ENCODE measurements around the gene EPHA2.

EPHA2 gene

DNA sequence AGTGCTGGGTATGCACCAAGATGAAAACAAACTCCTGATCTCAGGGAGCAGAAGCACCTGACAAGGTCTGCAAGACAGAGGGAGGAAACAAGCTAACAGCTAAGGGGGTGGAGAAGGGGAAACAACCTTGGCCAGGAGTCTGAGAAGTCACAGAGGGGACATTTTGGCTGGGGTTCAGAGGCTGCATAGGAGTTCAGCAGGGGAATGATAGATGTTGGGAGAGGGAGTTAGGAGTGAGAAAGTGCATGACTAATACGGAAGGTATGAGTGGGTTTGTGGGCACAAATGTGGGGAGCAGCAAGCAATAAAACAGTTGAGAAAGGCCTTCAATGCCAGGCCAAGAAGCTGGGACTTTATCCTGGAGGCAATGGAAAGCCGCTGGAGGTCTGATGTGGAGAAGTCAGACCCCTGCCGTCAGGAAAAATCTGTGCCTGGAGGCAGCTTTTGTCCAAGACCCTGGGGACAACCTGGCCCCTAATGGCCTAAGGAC is 16.4 kb downstream of the EPHA2 start:
- Histone ChIP-seq H3K9me3 (ENCODE audit: insufficient read depth, low read depth, low read length) (no peaks in the 10 kb centered on the region), H3K4me1 (ENCODE audit: insufficient read depth, low read length) (peaks cover 35% of the 10 kb centered on the region), H3K9ac (ENCODE audit: low read depth, low read length) (no peak overlapping the region), H3K27ac (ENCODE audit: low read depth, low read length) (peak overlapping the region; percentile 32; the same call in 1 of the 2 replicates), H3K27me3 (ENCODE audit: insufficient read depth, low read length) (no peaks in the 10 kb centered on the region), H3K36me3 (ENCODE audit: insufficient read depth, low read length) (peaks cover 72% of the 10 kb centered on the region), H3K4me3 (ENCODE audit: low read length) (no peak overlapping the region)
- 45% methylated on average over 3 of the region's 3 CpGs for WGBS

DNA sequence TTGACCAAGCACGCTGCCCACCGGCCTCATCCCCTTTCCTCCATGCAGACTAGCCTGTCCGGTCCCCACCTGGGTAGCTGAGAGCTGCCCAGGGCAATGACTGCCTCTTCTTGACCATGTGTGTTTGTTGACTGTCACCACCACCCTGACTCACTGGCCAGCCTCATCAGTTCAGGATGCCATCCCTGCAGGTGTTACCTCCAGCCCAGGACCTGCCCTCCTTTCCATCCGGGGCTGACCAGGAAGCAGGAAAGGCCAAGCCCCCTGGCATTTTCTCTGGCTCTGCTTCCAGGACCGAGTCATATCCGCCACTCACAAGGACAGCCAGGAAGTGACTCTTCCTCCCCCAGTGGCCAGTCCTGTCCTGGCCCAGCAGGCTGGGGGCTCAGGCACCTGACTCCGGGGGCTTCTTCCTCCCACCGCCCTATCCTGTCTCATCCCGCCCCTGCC is 17.1 kb downstream of the EPHA2 start:
- H3K27ac ChIP-seq (ENCODE audit: low read depth, low read length): no peak overlapping the region
- no peak overlapping the region for H3K9ac ChIP-seq (ENCODE audit: low read depth, low read length)
- 92% methylated on average over 9 of the region's 9 CpGs for WGBS
- H3K9me3 ChIP-seq (ENCODE audit: insufficient read depth, low read depth, low read length): no peaks in the 10 kb centered on the region
- H3K27me3 ChIP-seq (ENCODE audit: insufficient read depth, low read length): no peaks in the 10 kb centered on the region
- H3K4me3 ChIP-seq (ENCODE audit: low read length): no peak overlapping the region
- peaks cover 29% of the 10 kb centered on the region; the same call in 1 of the 2 replicates for H3K4me1 ChIP-seq (ENCODE audit: insufficient read depth, low read length)
- peaks cover 72% of the 10 kb centered on the region for H3K36me3 ChIP-seq (ENCODE audit: insufficient read depth, low read length)

DNA sequence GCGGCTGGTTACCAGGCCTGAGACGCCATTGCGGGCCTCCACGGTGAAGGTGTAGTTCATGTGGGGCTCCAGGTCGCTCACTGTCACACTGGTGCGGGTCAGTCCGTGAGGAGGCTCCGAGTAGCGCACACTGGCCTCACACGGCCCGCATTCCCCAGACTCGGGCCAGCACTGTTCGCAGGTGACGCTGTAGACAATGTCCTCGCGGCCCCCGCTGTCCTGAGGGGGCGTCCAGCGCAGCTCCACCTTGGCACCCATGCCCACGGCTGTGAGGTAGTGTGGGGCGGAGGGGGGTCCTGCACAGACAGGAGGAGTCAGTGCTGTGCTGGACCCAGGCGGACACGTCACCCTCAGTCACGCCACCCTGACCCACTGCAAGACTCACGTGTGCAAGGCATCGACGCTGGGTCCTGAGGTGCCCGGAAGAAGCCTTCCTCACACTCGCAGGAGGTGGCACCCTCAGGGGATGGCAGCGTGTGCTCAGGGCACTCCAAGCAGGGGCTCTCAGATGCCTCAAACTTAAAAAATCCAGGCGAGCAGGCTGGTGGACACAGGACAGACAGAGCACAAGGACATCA is 17.9 kb downstream of the EPHA2 start:
- peaks cover 29% of the 10 kb centered on the region; the same call in 1 of the 2 replicates for H3K4me1 ChIP-seq (ENCODE audit: insufficient read depth, low read length)
- no peaks in the 10 kb centered on the region for H3K27me3 ChIP-seq (ENCODE audit: insufficient read depth, low read length)
- WGBS: 96% methylated on average over 31 of the region's 31 CpGs
- peaks cover 72% of the 10 kb centered on the region for H3K36me3 ChIP-seq (ENCODE audit: insufficient read depth, low read length)
- H3K9ac ChIP-seq (ENCODE audit: low read depth, low read length): no peak overlapping the region
- H3K9me3 ChIP-seq (ENCODE audit: insufficient read depth, low read depth, low read length): no peaks in the 10 kb centered on the region
- H3K27ac ChIP-seq (ENCODE audit: low read depth, low read length): no peak overlapping the region
- H3K4me3 ChIP-seq (ENCODE audit: low read length): no peak overlapping the region

DNA sequence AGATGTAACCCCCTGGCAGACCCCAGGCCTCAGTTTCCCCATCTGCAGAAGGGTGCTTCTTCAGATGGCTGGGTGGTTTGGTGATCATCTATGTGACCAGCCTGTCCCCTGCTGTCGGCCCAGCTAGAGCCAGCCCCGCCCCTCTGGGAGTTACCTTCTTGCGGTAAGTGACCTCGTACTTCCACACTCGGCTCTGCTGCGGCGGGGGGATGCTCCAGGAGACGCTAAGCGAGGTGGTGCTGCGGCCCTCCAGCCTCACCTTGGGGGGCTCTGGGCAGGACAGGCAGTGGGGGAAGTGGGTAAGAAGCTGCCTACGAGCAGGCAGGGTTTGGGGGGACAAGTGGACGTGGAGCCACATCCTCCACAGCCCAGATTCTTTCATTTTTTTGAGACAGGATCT is 20.4 kb downstream of the EPHA2 start:
- H3K27me3 ChIP-seq (ENCODE audit: insufficient read depth, low read length): no peaks in the 10 kb centered on the region
- H3K4me3 ChIP-seq (ENCODE audit: low read length): no peak overlapping the region
- no peaks in the 10 kb centered on the region for H3K9me3 ChIP-seq (ENCODE audit: insufficient read depth, low read depth, low read length)
- H3K27ac ChIP-seq (ENCODE audit: low read depth, low read length): no peak overlapping the region
- peaks cover 85% of the 10 kb centered on the region for H3K36me3 ChIP-seq (ENCODE audit: insufficient read depth, low read length)
- no peak overlapping the region for H3K9ac ChIP-seq (ENCODE audit: low read depth, low read length)
- peaks cover 13% of the 10 kb centered on the region; the same call in 1 of the 2 replicates for H3K4me1 ChIP-seq (ENCODE audit: insufficient read depth, low read length)
- 93% methylated on average over 12 of the region's 12 CpGs for WGBS

DNA sequence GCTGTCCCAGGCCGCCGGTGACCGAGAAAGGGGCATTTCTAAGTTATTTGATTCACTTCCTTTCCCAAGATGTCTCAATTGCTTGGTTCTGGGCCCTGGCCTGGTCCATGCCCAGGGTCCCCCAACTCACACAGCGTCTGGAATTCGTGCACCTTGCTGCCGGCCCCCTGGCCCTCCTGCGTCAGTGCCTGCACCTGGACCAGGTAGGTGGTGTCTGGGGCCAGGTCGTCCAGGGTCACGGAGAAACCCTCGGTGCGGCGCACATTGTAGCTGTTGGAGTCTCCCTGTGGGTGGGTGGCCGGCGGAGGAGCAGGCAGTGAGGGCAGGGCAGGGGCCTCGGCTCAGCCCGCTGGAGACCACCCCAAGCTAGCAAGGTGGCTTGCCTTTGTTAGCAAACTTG is 21.0 kb downstream of the EPHA2 start:
- no peak overlapping the region for H3K27ac ChIP-seq (ENCODE audit: low read depth, low read length)
- H3K36me3 ChIP-seq (ENCODE audit: insufficient read depth, low read length): peaks cover 85% of the 10 kb centered on the region

DNA sequence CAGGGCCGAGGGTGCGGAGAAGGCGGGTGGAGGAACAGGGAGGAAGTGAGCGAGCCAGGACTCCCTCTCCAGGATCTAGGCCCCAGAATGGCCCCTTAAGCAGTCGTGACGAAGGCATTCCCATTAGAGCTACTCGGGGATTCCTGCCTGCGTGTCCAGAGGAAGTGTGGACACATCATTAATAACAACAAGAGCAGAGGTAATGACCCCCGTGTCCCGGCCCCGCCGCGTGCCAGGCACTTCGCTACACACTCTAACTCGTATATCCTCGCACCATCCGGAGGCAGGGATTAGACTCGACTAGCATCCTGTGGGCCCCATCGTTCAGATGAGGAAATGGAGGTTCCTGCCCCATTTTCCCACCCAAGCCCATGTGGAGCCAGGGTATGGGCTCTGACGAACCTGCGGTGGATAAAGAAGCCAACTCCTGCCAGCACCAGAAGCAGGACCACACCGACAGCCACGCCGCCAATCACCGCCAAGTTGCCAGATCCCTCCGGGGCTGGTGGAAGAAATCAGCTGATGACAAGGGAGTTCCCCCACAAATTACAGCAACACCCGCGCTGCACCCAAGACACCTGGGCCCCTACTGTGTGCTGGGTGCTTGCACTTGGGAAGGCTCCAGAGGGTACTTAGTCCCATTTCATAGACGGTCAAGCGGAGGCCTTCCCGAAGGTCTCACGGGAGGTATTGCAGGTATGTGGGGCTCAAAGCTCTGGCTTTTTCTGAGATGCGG is 21.6 kb downstream of the EPHA2 start:
- 95% methylated on average over 33 of the region's 33 CpGs for WGBS
- H3K27ac ChIP-seq (ENCODE audit: low read depth, low read length): no peak overlapping the region

More for the DNA sequence above, 21.0 kb downstream of the EPHA2 start:
- Histone ChIP-seq H3K4me3 (ENCODE audit: low read length) (no peak overlapping the region), H3K9ac (ENCODE audit: low read depth, low read length) (no peak overlapping the region), H3K27me3 (ENCODE audit: insufficient read depth, low read length) (no peaks in the 10 kb centered on the region), H3K9me3 (ENCODE audit: insufficient read depth, low read depth, low read length) (no peaks in the 10 kb centered on the region), H3K4me1 (ENCODE audit: insufficient read depth, low read length) (peaks cover 8% of the 10 kb centered on the region; the same call in 1 of the 2 replicates)
- WGBS: 94% methylated on average over 16 of the region's 16 CpGs

DNA sequence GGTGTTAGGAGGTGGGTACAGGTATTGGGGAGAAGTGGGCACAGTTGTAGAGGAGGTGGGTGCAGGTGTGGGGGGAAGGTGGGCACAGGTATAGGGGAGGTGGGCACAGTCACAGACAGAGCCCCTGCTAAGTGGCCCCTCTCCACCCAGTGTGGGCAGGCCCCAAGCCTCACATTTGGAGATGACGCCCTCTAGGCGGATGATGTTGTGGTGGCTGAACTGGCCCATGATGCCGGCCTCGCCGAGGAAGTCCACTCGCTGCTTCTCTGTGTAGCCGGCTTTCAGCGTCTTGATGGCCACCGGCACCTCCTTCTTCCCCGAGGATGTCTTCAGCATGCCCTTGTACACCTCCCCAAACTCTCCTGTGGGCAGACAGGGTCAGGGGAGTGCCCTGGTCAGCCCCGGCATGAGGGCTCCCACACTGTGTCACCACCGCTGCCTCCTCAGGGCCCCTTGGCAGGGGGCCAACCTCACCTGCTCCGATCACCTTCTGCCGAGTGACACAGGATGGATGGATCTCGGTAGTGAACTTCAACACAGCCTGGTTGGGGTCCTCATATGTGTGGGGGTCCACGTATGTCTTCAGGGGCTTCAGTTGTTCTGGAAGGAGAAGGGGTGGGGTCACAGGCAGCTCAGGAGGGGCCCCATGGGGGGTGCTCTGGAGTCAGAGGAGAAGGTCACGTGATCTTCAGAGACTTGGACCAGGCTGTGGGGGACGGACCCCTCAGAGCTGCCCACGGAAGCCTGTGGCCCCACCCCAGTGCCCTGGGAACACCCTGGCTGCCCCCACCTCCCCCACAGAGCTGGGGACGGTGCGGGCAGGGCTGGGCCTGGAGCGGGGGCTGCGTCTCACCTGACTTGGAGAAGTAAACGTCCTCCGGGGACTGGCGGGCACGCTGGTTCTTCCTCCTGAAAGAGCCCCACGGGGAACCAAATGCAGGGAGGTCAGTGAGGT is 22.6 kb downstream of the EPHA2 start:
- no peak overlapping the region for H3K9ac ChIP-seq (ENCODE audit: low read depth, low read length)
- no peak overlapping the region for H3K4me3 ChIP-seq (ENCODE audit: low read length)
- H3K27ac ChIP-seq (ENCODE audit: low read depth, low read length): no peak overlapping the region
- no peaks in the 10 kb centered on the region for H3K4me1 ChIP-seq (ENCODE audit: insufficient read depth, low read length)
- H3K36me3 ChIP-seq (ENCODE audit: insufficient read depth, low read length): peaks cover 88% of the 10 kb centered on the region
- H3K27me3 ChIP-seq (ENCODE audit: insufficient read depth, low read length): no peaks in the 10 kb centered on the region
- WGBS: 95% methylated on average over 28 of the region's 28 CpGs
- no peaks in the 10 kb centered on the region for H3K9me3 ChIP-seq (ENCODE audit: insufficient read depth, low read depth, low read length)

More for the DNA sequence above, 21.6 kb downstream of the EPHA2 start:
- no peak overlapping the region for H3K9ac ChIP-seq (ENCODE audit: low read depth, low read length)
- H3K4me1 ChIP-seq (ENCODE audit: insufficient read depth, low read length): peaks cover 2% of the 10 kb centered on the region; the same call in 1 of the 2 replicates
- no peaks in the 10 kb centered on the region for H3K27me3 ChIP-seq (ENCODE audit: insufficient read depth, low read length)
- peaks cover 88% of the 10 kb centered on the region for H3K36me3 ChIP-seq (ENCODE audit: insufficient read depth, low read length)
- no peak overlapping the region for H3K4me3 ChIP-seq (ENCODE audit: low read length)
- H3K9me3 ChIP-seq (ENCODE audit: insufficient read depth, low read depth, low read length): no peaks in the 10 kb centered on the region

DNA sequence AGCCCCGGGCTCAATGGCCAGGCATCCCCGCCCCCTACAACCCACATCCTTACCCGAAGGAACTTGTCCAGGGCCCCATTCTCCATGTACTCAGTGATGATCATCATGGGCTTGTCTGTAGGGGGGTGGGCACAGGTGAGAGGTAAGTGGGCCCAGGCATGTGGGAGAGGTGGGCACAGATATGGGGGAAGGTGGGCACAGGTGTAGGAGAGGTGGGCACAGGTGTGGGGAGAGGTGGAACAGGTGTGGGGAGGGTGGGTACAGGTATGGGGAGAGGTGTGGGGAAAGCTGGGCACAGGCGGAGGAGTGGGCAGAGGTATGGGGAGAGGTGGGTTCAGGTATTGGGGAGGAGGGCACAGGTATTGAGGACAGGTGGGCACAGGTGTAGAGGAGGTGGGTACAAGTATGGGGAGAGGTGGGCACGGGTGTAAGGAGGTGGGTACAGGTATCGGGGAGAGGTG is 23.5 kb downstream of the EPHA2 start:
- Histone ChIP-seq H3K9me3 (ENCODE audit: insufficient read depth, low read depth, low read length) (no peaks in the 10 kb centered on the region), H3K27me3 (ENCODE audit: insufficient read depth, low read length) (no peaks in the 10 kb centered on the region), H3K4me3 (ENCODE audit: low read length) (no peak overlapping the region), H3K4me1 (ENCODE audit: insufficient read depth, low read length) (no peaks in the 10 kb centered on the region), H3K27ac (ENCODE audit: low read depth, low read length) (no peak overlapping the region), H3K9ac (ENCODE audit: low read depth, low read length) (no peak overlapping the region), H3K36me3 (ENCODE audit: insufficient read depth, low read length) (peaks cover 87% of the 10 kb centered on the region)
- 93% methylated on average over 6 of the region's 6 CpGs for WGBS

DNA sequence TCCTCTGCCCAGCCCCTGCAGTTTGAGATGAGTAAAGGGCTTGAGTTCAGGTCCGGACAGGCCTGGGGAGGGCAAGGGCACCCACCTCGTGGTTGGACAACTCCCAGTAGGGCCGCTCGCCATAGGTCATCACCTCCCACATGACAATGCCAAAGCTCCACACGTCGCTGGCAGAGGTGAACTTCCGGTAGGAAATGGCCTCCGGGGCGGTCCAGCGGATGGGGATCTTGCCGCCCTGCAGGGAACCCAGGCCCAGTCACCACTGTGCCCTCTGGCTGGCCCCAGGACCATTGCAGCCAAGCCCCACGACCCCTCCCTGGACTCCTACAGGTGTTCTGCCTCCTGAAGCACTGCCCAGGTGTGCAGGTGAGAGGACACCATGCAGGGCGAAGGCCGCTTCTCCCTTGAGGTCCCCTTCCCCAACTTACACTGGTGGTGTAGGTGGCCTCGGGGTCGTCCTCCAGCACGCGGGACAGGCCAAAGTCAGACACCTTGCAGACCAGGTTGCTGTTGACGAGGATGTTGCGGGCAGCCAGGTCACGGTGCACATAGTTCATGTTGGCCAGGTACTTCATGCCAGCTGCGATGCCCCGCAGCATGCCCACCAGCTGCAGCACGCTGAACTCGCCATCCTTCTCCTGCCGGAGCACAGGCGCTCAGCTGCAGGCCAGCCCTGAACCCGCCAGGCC is 24.1 kb downstream of the EPHA2 start:
- Histone ChIP-seq H3K36me3 (ENCODE audit: insufficient read depth, low read length) (peaks cover 88% of the 10 kb centered on the region), H3K9me3 (ENCODE audit: insufficient read depth, low read depth, low read length) (no peaks in the 10 kb centered on the region), H3K27ac (ENCODE audit: low read depth, low read length) (no peak overlapping the region), H3K4me1 (ENCODE audit: insufficient read depth, low read length) (no peaks in the 10 kb centered on the region), H3K9ac (ENCODE audit: low read depth, low read length) (no peak overlapping the region), H3K27me3 (ENCODE audit: insufficient read depth, low read length) (no peaks in the 10 kb centered on the region), H3K4me3 (ENCODE audit: low read length) (no peak overlapping the region)
- 96% methylated on average over 28 of the region's 28 CpGs for WGBS

DNA sequence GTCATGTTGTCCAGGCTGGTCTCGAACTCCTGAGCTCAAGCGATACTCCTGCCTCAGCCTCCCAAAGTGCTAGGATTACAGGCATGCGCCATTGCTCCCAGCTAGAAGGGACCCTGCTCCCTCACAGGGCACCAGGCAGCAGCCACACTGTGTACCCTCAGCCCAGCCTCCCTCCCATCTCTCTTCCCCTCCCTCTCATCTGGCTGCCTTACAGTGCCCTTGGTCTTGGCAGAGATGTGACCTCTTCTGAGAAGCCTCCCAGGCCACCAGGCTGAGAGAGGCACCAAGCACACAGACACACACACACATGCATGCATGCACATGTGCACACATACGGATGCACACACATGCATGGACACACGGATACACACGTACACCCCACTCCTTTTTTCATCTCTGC is 25.0 kb downstream of the EPHA2 start:
- no peaks in the 10 kb centered on the region for H3K4me1 ChIP-seq (ENCODE audit: insufficient read depth, low read length)
- peaks cover 95% of the 10 kb centered on the region for H3K36me3 ChIP-seq (ENCODE audit: insufficient read depth, low read length)
- no peak overlapping the region for H3K27ac ChIP-seq (ENCODE audit: low read depth, low read length)
- no peaks in the 10 kb centered on the region for H3K27me3 ChIP-seq (ENCODE audit: insufficient read depth, low read length)
- no peak overlapping the region for H3K4me3 ChIP-seq (ENCODE audit: low read length)
- H3K9ac ChIP-seq (ENCODE audit: low read depth, low read length): no peak overlapping the region
- 94% methylated on average over 6 of the region's 6 CpGs for WGBS
- no peaks in the 10 kb centered on the region for H3K9me3 ChIP-seq (ENCODE audit: insufficient read depth, low read depth, low read length)

All from HUES64 (cell line).